NCI-H2227 treated with DMSO at 0.1 percent for 48 hours (cell line): ENCODE results near the gene RAF1.
"Not testable (repeated sequence)": the region's sequence is repeated elsewhere in the genome, so short reads cannot be mapped to it uniquely, and the experiment has no call there.

Experiments
- DNase-seq: peaks from one replicate; lab custom pipeline; 2025; lab: John Stamatoyannopoulos, UW

The RAF1 gene

GRCh38 chr3:12663936-12664908 is at the start of gene RAF1:
TSS of gene RAF1 (minus strand) at chr3:12664117. CDS start at chr3:12618721, 45,396 bp downstream.
- DNase-seq: peak; percentile 89

- DNase-seq: no peak
These were observed 46.1 kb upstream of the RAF1 start for GRCh38 chr3:12710062-12710461.

- no peak for DNase-seq
These were observed 45.4 kb upstream of the RAF1 start for GRCh38 chr3:12709334-12709733.

- DNase-seq: no peak
These were observed 44.8 kb upstream of the RAF1 start for GRCh38 chr3:12708584-12709192.

GRCh38 chr3:12707449-12707848 is 43.5 kb upstream of the RAF1 start:
- DNase-seq: no peak

GRCh38 chr3:12706504-12707253 is 42.8 kb upstream of the RAF1 start:
- peak; percentile 38 for DNase-seq

GRCh38 chr3:12705981-12706380 is 42.1 kb upstream of the RAF1 start:
- no peak for DNase-seq

GRCh38 chr3:12705374-12705926 is 41.5 kb upstream of the RAF1 start:
- DNase-seq: no peak

- DNase-seq: no peak
These were observed 38.6 kb upstream of the RAF1 start for GRCh38 chr3:12702501-12702900.

GRCh38 chr3:12701601-12702000 is 37.7 kb upstream of the RAF1 start:
- not testable (repeated sequence) for DNase-seq

- no peak for DNase-seq
These were observed 36.9 kb upstream of the RAF1 start for GRCh38 chr3:12700800-12701199.

GRCh38 chr3:12695916-12696315 is 32.0 kb upstream of the RAF1 start:
- no peak for DNase-seq

- no peak for DNase-seq
These were observed 31.2 kb upstream of the RAF1 start for GRCh38 chr3:12695112-12695511.

- DNase-seq: no peak
These were observed 28.5 kb upstream of the RAF1 start for GRCh38 chr3:12692444-12692843.

- DNase-seq: no peak
These were observed 26.2 kb upstream of the RAF1 start for GRCh38 chr3:12689997-12690711.

- DNase-seq: no peak
These were observed 24.0 kb upstream of the RAF1 start for GRCh38 chr3:12687948-12688347.

- no peak for DNase-seq
These were observed 22.2 kb upstream of the RAF1 start for GRCh38 chr3:12686096-12686495.

GRCh38 chr3:12681943-12682390 is 18.1 kb upstream of the RAF1 start:
- no peak for DNase-seq

GRCh38 chr3:12681089-12681942 is 17.4 kb upstream of the RAF1 start:
- DNase-seq: no peak

- no peak for DNase-seq
These were observed 15.6 kb upstream of the RAF1 start for GRCh38 chr3:12679468-12679867.

- DNase-seq: no peak
These were observed 13.7 kb upstream of the RAF1 start for GRCh38 chr3:12677616-12678015.
